ENCODE data around the gene WIPF3. TPM values are rescaled to one million over a fixed set of nuclear protein-coding genes. Genes with fewer than 3 reads are reported as not detected.

WIPF3 gene
- total RNA-seq, 1 experiment from 2014 or later = 0.26 TPM

DNA sequence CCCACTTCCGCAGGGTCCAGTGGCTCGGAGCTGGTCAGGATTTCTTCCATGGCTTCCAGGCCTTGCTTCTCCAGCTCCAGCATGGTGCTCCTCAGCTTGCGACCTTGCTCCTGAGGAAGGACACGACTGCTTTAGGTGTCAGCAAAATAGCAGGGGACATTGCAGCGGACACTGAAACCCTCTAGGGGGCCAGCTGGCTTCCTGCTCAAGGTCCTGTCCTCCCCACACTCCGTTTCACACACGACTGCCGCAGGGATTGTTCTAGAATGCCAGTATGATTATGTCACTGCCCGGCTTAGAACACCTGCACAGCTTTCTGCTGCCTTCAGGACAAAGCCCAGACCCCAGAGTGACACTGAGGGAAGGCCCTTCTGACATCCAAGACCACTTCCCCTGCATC is 117.7 kb downstream of the WIPF3 start:
- no peaks in the 10 kb centered on the region for H4K20me1 ChIP-seq (ENCODE audit: insufficient read depth)
- H3K4me1 ChIP-seq (replicated peaks; ENCODE audit: insufficient read depth) = no peaks in the 10 kb centered on the region
- TF ChIP-seq EZH2 (IDR thresholded peaks at IDR 0.05; ENCODE audit: low read depth) = no peak
- TF ChIP-seq, protein P1, sequence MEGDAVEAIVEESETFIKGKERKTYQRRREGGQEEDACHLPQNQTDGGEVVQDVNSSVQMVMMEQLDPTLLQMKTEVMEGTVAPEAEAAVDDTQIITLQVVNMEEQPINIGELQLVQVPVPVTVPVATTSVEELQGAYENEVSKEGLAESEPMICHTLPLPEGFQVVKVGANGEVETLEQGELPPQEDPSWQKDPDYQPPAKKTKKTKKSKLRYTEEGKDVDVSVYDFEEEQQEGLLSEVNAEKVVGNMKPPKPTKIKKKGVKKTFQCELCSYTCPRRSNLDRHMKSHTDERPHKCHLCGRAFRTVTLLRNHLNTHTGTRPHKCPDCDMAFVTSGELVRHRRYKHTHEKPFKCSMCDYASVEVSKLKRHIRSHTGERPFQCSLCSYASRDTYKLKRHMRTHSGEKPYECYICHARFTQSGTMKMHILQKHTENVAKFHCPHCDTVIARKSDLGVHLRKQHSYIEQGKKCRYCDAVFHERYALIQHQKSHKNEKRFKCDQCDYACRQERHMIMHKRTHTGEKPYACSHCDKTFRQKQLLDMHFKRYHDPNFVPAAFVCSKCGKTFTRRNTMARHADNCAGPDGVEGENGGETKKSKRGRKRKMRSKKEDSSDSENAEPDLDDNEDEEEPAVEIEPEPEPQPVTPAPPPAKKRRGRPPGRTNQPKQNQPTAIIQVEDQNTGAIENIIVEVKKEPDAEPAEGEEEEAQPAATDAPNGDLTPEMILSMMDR (conservative IDR thresholded peaks at IDR 0.05) = no peak
- CTCF ChIA-PET = no interaction called here
- BruUV-seq (replicated peaks) = no TSS peak
- no peak overlapping the region for H2AFZ ChIP-seq
- H3K9me2 ChIP-seq (ENCODE audit: insufficient read depth) = no peaks in the 10 kb centered on the region
- H3K79me2 ChIP-seq (ENCODE audit: low read depth) = no peaks in the 10 kb centered on the region
- H3K4me3 ChIP-seq = no peak overlapping the region
- H3F3A ChIP-seq (ENCODE audit: insufficient read depth, low read depth) = peaks cover 4% of the 10 kb centered on the region; the same call in 1 of the 2 replicates
- 0 out of 2 replicates have a peak, but pooled peaks cover 5% of the 10 kb centered on the region for H3K36me3 ChIP-seq (ENCODE audit: low read depth)
- intact Hi-C loops (cut with micrococcal nuclease; ENCODE audit: unreplicated experiment) = loop anchor here (10.0 kb wide), 1 partner anchor 999 kb away; no protein-coding TSS in a partner anchor
- DNase-seq = no peak
- no peak overlapping the region for H3K27ac ChIP-seq
- no peak overlapping the region for H3K4me2 ChIP-seq
- POLR2A ChIA-PET (ENCODE audit: unreplicated experiment) = no interaction called here
- H3K27me3 ChIP-seq (ENCODE audit: insufficient read depth, low read depth) = no peaks in the 10 kb centered on the region
- H3K9me3 ChIP-seq (ENCODE audit: insufficient read depth, low read depth) = no peaks in the 10 kb centered on the region

DNA sequence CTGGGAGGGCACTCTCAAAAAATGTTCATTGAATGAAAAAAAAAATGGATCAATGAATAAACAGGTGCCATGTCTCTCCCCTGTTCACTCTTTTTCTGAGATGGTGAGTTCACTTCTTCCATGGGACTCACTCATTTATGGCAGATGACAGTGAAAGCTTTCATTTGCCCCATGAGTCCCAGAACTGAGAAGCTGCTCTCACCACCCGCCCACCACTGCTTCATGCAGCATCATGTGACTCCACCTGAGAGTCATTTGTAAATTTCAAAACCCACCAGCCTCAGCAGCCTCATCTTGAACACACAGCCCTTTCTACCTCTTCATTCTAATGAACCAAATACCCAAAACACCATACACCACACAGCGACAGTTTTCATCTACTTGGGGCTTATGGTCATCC is 118.4 kb downstream of the WIPF3 start:
- intact Hi-C loops (cut with micrococcal nuclease; ENCODE audit: unreplicated experiment) = loop anchor here (10.0 kb wide), 1 partner anchor 1000 kb away; no protein-coding TSS in a partner anchor

DNA sequence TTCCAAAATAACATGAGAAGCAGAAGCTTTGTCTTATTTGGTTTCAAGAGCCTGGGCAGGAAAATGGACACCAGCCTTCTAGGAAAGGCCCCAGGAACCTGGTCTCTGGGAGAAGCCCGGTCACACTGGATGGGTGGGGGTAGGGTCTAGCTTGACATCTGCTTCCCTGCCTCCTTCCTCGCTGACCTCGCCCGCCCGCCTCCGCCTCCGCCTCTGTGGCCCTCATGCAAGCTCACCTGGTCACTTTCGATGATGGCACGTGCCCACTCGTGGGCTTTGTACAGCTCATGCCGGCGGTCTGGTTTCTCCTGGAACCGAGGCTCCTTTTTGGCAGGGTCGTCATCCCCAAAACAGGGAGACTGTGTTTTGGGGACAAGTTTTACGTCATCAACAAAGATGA is 119.9 kb downstream of the WIPF3 start:
- TF ChIP-seq, protein P1 (conservative IDR thresholded peaks at IDR 0.05) = no peak
- TF ChIP-seq EZH2 (IDR thresholded peaks at IDR 0.05; ENCODE audit: low read depth) = no peak
- POLR2A ChIA-PET (ENCODE audit: unreplicated experiment) = no interaction called here
- peaks cover 4% of the 10 kb centered on the region; the same call in 1 of the 2 replicates for H3F3A ChIP-seq (ENCODE audit: insufficient read depth, low read depth)
- CTCF ChIA-PET = no interaction called here
- H3K9me2 ChIP-seq (ENCODE audit: insufficient read depth) = no peaks in the 10 kb centered on the region
- no peak overlapping the region for H3K4me3 ChIP-seq
- no peak overlapping the region for H3K4me2 ChIP-seq
- no peaks in the 10 kb centered on the region for H4K20me1 ChIP-seq (ENCODE audit: insufficient read depth)
- intact Hi-C loops (cut with micrococcal nuclease; ENCODE audit: unreplicated experiment) = loop anchor here (10.0 kb wide), 1 partner anchor 1001 kb away; no protein-coding TSS in a partner anchor
- no peak overlapping the region for H2AFZ ChIP-seq
- no peaks in the 10 kb centered on the region for H3K9me3 ChIP-seq (ENCODE audit: insufficient read depth, low read depth)
- no peaks in the 10 kb centered on the region for H3K4me1 ChIP-seq (replicated peaks; ENCODE audit: insufficient read depth)
- no TSS peak for BruUV-seq (replicated peaks)
- 0 out of 2 replicates have a peak, but pooled peaks cover 5% of the 10 kb centered on the region for H3K36me3 ChIP-seq (ENCODE audit: low read depth)
- no peak for DNase-seq
- H3K27ac ChIP-seq = no peak overlapping the region
- no peaks in the 10 kb centered on the region for H3K79me2 ChIP-seq (ENCODE audit: low read depth)
- H3K27me3 ChIP-seq (ENCODE audit: insufficient read depth, low read depth) = no peaks in the 10 kb centered on the region

More for the DNA sequence above, 118.4 kb downstream of the WIPF3 start:
- ChIA-PET CTCF (no interaction called here), POLR2A (ENCODE audit: unreplicated experiment) (no interaction called here)
- Histone ChIP-seq H3K4me1 (replicated peaks; ENCODE audit: insufficient read depth) (no peaks in the 10 kb centered on the region), H3K36me3 (ENCODE audit: low read depth) (0 out of 2 replicates have a peak, but pooled peaks cover 5% of the 10 kb centered on the region), H3K27me3 (ENCODE audit: insufficient read depth, low read depth) (no peaks in the 10 kb centered on the region), H3K4me2 (no peak overlapping the region), H3F3A (ENCODE audit: insufficient read depth, low read depth) (peaks cover 4% of the 10 kb centered on the region; the same call in 1 of the 2 replicates), H3K79me2 (ENCODE audit: low read depth) (no peaks in the 10 kb centered on the region), H3K9me2 (ENCODE audit: insufficient read depth) (no peaks in the 10 kb centered on the region), H3K27ac (no peak overlapping the region), H2AFZ (no peak overlapping the region), H3K4me3 (no peak overlapping the region), H4K20me1 (ENCODE audit: insufficient read depth) (no peaks in the 10 kb centered on the region), H3K9me3 (ENCODE audit: insufficient read depth, low read depth) (no peaks in the 10 kb centered on the region)
- TF ChIP-seq EZH2 (IDR thresholded peaks at IDR 0.05; ENCODE audit: low read depth) = no peak
- TF ChIP-seq, protein P1 (conservative IDR thresholded peaks at IDR 0.05) = no peak
- BruUV-seq (replicated peaks) = no TSS peak
- DNase-seq = no peak
